Measurements from ENCODE around the gene ACTA2.

GRCh38 chr10:88927416-88927690, 25.2 kb downstream of the ACTA2 start:
- no peak for TF ChIP-seq SP1 (IDR thresholded peaks at IDR 0.05)
- TF ChIP-seq ZBTB33 (IDR thresholded peaks at IDR 0.05), result no peak
- no peak for TF ChIP-seq RAD21 (IDR thresholded peaks at IDR 0.05)
- no peak for TF ChIP-seq CTCF (IDR thresholded peaks at IDR 0.05; ENCODE audit: low read depth, low read length, missing input control)
- no peak for TF ChIP-seq MAX (IDR thresholded peaks at IDR 0.05)
- TF ChIP-seq YY1 (IDR thresholded peaks at IDR 0.05), result no peak
